Ovary (tissue), 10 donors: Measurements from ENCODE around the gene MYH11. TPM values are rescaled to one million over a fixed set of nuclear protein-coding genes. Genes with fewer than 3 reads are reported as not detected.
A peak's percentile ranks its signal among the peaks of the same experiment; 100 is the strongest.

ENCODE experiments used
- DNase-seq, 5 donors: peaks; one replicate each; pipeline ENCODE4 v3.0.0-alpha.2; 2019 to 2020
- H3K27ac ChIP-seq, 2 donors: fragments of 200-600 bp; one replicate each; pipeline versions ENCODE4 v1.5.1 to v1.8.0; 2019 to 2022
- H3K27me3 ChIP-seq: fragments of 200-600 bp; one replicate; pipeline ENCODE4 v1.8.0; 2022
- H3K36me3 ChIP-seq: fragments of 200-600 bp; sonication (generic); one replicate; pipeline ENCODE4 v1.5.1; 2019
- H3K4me1 ChIP-seq: one replicate; pipeline ENCODE4 v1.8.1; 2013; ENCODE audit warnings: mild to moderate bottlenecking, moderate library complexity; ENCODE audit not compliant: insufficient read depth
- H3K4me3 ChIP-seq: fragments of 200-600 bp; sonication (generic); one replicate; pipeline ENCODE4 v1.5.1; 2017
- H3K9me3 ChIP-seq, 2 donors: fragments of 200-600 bp in 1 of 2; sonication (generic) in 1 of 2; one replicate each; pipeline versions ENCODE4 v1.5.1 to v1.8.1; 2013 to 2019; ENCODE audit warnings: mild to moderate bottlenecking in 1 of 2, moderate library complexity in 1 of 2
- EP300 ChIP-seq: sonication (generic); formaldehyde crosslinking; IDR thresholded peaks from one replicate; pipeline ENCODE4 v1.6.1; 2017; ENCODE audit warnings: antibody characterized with exemption
- POLR2A ChIP-seq: fragments of 450-650 bp; IDR thresholded peaks from one replicate; pipeline ENCODE4 v1.6.1; 2017; ENCODE audit warnings: antibody characterized with exemption, mild to moderate bottlenecking, moderate library complexity
- WGBS, 3 donors: extraction: QIAGEN DNeasy Blood & Tissue Kit in 1 of 3; methylation state at CpG; one replicate each; pipeline versions ENCODE4 v1.1.5 to v1.1.7; 2013 to 2017; 5-methylcytosine and 5-hydroxymethylcytosine counted together
- intact Hi-C, 4 donors: fragments of 100-400 bp; cut with DNase I; formaldehyde crosslinking; loops; one replicate each; pipeline versions ENCODE4 v1.11.0 to v1.15.1; 2022 to 2023
- long read RNA-seq, 3 donors: library from polyadenylated mRNA in 2 of 3; unstranded in 2 of 3; transcript quantifications; one replicate each; pipeline ENCODE4 v2.0.0 and lab custom pipeline, GENCODE V29; 2021 to 2026
- polyA plus RNA-seq, 2 donors: library from polyadenylated mRNA; stranded (reverse); fragments of 200-250 nt in 1 of 2; fragments of 350-450 nt in 1 of 2; fragmentation: Illumina TruSeq in 1 of 2; extraction: RNeasy Lipid Tissue Mini Kit (QIAGEN cat#74804) in 1 of 2; gene quantifications; one replicate each; pipeline ENCODE4 v1.2.3, GENCODE V29; 2013 to 2014
- total RNA-seq, 7 donors: library from RNA; depleted of rRNA in 2 of 7; stranded (reverse); fragments of >200 nt in 2 of 7; fragmentation: NEBNext Ultra II Directional in 3 of 7; extraction: Animal tissue kit (Norgen Biotek cat#: 25700) in 3 of 7; gene quantifications; one replicate each; pipeline versions ENCODE4 v1.1.0 to v1.2.4, GENCODE V29; 2016 to 2023
- TF ChIP-seq, protein P1 (sequence below), 3 donors: fragments of 450-650 bp in 2 of 3; fragments of 200-600 bp in 1 of 3; IDR thresholded peaks; one replicate each; pipeline versions ENCODE4 v1.5.1 to v1.8.0; 2016 to 2022; ENCODE audit warnings: antibody characterized with exemption in 3 of 3, mild to moderate bottlenecking in 1 of 3
- donor health status: DM: no; HTN: no; CAD: no; lungs with moderate emphysema.
- donor health status: DM: no; HTN: no; CAD: no.
- donor health status: Bipolar disorder and iron deficiency.
- donor health status: DM: yes; HTN: yes; CAD: no.
- donor health status: DM: no; HTN: no; CAD: no.
- donor health status: DM: yes; HTN: yes; CAD: no.

Gene MYH11
- 100 to 1,000 TPM in 4 of 7 donors, 10 to 100 TPM in 3; 50.9 to 886 (median 263) TPM for total RNA-seq
- 1,000 to 10,000 TPM in 1 of 2 donors, 100 to 1,000 TPM in 1; 237 to 2,765 TPM for polyA plus RNA-seq
- long read RNA-seq, donor 1, transcript MYH11-206 (5 exons, 2,353 nt) = major isoform, 124 of 1,714 reads
- long read RNA-seq, donor 1, partial matches to known transcripts = 1,474 of 1,714 reads
- long read RNA-seq, donor 1, other reads (novel, unspliced or antisense) = 116 of 1,714 reads
- long read RNA-seq, donor 2 = 0 reads
- long read RNA-seq, donor 3, full-length matches to known transcripts = 352 of 708 reads
- long read RNA-seq, donor 3, partial matches to known transcripts = 299 of 708 reads
- long read RNA-seq, donor 3, other reads (novel, unspliced or antisense) = 57 of 708 reads

DNA sequence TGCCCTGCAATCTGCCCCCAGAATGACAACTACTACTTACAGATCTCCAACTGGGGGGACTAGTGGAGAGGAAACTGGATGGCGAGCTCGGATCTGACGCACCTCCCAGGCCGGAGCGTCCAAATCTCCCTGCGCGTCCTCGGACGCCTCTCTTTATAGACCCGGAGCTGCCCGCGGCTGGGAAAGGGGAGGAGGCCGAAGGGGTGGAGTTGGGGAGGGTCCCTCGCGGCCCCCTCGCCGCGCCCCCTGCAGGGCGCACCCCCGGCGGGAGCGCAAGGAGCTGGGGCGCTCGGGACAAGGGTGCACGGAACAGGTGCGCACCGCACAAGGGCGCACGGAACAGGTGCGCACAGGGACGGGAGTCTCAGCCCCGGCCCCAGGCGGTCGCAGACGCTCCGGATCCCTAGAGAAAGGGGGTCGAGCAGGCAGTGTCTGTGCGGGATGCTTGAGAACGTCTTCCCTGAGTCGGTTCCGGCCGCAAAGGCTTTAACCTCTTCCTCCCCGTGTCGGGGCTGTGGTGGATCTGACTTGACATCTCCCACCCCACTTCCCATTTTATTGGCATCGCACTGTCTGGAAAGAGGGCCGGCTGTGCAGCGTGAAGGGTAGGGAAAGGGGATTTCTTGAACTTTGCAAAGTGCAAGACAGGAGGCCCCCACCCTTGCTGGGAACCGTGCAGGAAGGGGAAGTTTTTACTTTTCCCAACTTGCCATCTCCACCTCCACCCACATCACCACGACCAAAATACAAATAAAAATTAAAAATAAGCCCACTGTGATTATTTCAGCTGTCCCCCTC, at the start of gene MYH11:
MYH11 (minus strand) TSS at position 128 of the 798 bp plus-strand sequence. CDS start 18,776 bp downstream, outside the sequence.
- Histone ChIP-seq H3K27me3 (no peaks in the 10 kb centered on the region), H3K27ac (peak within 1 kb of the TSS in 1 of 2 donors; percentile 56), H3K4me1 (no peaks in the 10 kb centered on the region), H3K36me3 (no peaks in the 10 kb centered on the region), H3K9me3 (no peaks in the 10 kb centered on the region), H3K4me3 (peak within 1 kb of the TSS; percentile 47)
- WGBS, 3 donors = 0% methylated on average over 35 to 49 of the region's 49 CpGs
- TF ChIP-seq EP300 = no peak
- TF ChIP-seq POLR2A = no peak
- TF ChIP-seq, protein P1, sequence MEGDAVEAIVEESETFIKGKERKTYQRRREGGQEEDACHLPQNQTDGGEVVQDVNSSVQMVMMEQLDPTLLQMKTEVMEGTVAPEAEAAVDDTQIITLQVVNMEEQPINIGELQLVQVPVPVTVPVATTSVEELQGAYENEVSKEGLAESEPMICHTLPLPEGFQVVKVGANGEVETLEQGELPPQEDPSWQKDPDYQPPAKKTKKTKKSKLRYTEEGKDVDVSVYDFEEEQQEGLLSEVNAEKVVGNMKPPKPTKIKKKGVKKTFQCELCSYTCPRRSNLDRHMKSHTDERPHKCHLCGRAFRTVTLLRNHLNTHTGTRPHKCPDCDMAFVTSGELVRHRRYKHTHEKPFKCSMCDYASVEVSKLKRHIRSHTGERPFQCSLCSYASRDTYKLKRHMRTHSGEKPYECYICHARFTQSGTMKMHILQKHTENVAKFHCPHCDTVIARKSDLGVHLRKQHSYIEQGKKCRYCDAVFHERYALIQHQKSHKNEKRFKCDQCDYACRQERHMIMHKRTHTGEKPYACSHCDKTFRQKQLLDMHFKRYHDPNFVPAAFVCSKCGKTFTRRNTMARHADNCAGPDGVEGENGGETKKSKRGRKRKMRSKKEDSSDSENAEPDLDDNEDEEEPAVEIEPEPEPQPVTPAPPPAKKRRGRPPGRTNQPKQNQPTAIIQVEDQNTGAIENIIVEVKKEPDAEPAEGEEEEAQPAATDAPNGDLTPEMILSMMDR (IDR thresholded peaks at IDR 0.05) = no peak
- peak; percentile 23 to 73 (median 49) for DNase-seq
- intact Hi-C loops = no loop called here

DNA sequence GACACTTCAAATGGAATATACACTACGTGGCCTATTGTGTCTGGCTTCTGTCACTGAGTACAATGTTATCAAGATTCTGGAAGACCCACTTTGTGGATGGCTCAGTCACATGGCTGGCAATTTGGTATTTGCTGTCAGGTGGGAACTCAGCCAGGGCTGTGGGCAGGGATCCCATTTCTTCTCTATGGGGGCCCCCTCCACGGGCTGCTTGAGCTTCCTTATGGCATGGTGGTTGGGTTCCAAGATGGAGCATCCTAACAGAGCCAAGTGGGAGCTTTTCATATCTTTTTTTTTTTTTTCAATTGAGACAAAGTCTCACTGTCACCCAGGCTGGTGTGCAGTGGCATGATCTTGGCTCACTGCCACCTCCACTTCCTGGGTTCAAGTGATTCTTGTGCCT, 49.6 kb upstream of the MYH11 start:
- Histone ChIP-seq H3K4me3 (no peak overlapping the region), H3K27me3 (no peaks in the 10 kb centered on the region), H3K9me3 (no peaks in the 10 kb centered on the region), H3K27ac (no peak overlapping the region), H3K36me3 (no peaks in the 10 kb centered on the region), H3K4me1 (no peaks in the 10 kb centered on the region)
- intact Hi-C loops = loop anchor here in 1 of 4 donors (10.0 kb wide), 1 partner anchor 58 kb away; no protein-coding TSS in a partner anchor
- whole genome bisulfite sequencing, 3 donors = 76 to 96% (median 84%) methylated on average over 2 of the region's 2 CpGs
- peak in 1 of 5 donors; percentile 17 for DNase-seq
- TF ChIP-seq EP300 (no peak), POLR2A (no peak)
- TF ChIP-seq, protein P1 (IDR thresholded peaks at IDR 0.05) = no peak

DNA sequence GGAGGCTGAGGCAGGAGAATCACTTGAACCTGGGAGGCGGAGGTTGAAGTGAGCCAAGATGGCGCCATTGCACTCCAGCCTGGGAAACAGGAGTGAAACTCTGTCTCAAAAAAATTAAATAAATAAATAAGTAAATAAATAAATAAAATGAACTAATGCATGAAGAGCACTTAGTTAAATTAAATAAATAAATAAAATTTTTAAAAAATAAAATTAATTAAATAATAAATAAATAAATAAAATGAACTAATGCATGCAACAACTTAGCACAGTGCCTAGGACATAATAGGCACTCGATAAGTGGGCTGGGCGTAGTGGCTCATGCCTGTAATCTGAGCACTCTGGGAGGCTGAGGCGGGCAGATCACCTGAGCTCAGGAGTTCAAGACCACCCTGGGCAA, 47.1 kb upstream of the MYH11 start:
- intact Hi-C loops = loop anchor here in 1 of 4 donors (10.0 kb wide), 1 partner anchor 61 kb away; no protein-coding TSS in a partner anchor
- no peaks in the 10 kb centered on the region for H3K27me3 ChIP-seq
- TF ChIP-seq, protein P1 (IDR thresholded peaks at IDR 0.05) = no peak
- TF ChIP-seq EP300 (no peak), POLR2A (no peak)
- H3K4me1 ChIP-seq = peaks cover 3% of the 10 kb centered on the region
- H3K9me3 ChIP-seq = no peaks in the 10 kb centered on the region
- H3K27ac ChIP-seq = no peak overlapping the region
- no peak overlapping the region for H3K4me3 ChIP-seq
- no peaks in the 10 kb centered on the region for H3K36me3 ChIP-seq
- WGBS, 3 donors = 94 to 97% (median 96%) methylated on average over 5 of the region's 5 CpGs
- DNase-seq = no peak

DNA sequence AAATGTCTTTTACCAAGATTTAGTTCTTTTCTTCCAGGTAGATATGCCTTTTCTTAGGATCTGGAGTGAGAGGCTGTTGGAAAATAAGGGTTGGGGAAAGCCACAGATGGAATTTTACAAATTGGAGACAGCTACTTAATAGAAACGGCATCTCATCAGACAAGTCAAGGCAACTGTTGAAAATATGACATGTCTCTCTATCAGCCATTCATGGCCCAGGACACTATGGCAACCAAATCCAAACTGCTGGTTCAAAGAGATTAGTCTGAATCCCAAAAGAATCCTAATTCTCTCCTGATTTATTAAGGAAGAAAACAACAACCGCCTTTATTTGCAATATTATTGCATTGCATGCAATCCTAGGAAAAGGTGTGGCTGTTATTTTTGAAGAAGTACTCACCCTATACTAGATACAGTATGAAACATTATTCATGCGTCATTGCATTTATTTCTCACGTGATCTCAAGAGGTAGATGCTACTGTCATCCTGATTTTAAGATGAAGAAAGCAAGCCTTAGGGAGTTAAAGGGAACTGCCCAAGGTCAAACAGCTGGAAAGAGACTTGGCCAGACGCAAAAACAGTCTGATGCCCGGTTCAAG, 44.2 kb upstream of the MYH11 start:
- DNase-seq = no peak
- peaks cover 3% of the 10 kb centered on the region for H3K4me1 ChIP-seq
- WGBS, 3 donors = 7 to 20% (median 15%) methylated on average over 6 of the region's 6 CpGs
- intact Hi-C loops = loop anchor here in 1 of 4 donors (10.0 kb wide), 1 partner anchor 64 kb away; no protein-coding TSS in a partner anchor
- no peaks in the 10 kb centered on the region for H3K36me3 ChIP-seq
- no peaks in the 10 kb centered on the region for H3K9me3 ChIP-seq
- no peak overlapping the region for H3K4me3 ChIP-seq
- no peaks in the 10 kb centered on the region for H3K27me3 ChIP-seq
- peak overlapping the region in 1 of 2 donors; percentile 37 for H3K27ac ChIP-seq
- TF ChIP-seq POLR2A (no peak), EP300 (no peak)
- TF ChIP-seq, protein P1 (IDR thresholded peaks at IDR 0.05) = no peak
